CD14-positive monocyte (primary cell): ENCODE results near the gene PTPRN2. TPM values are rescaled to one million over a fixed set of nuclear protein-coding genes. Genes with fewer than 3 reads are reported as not detected.

Experiments used
- DNase-seq, 3 donors: peaks; one replicate each; pipeline ENCODE4 v3.0.0-alpha.2; 2011 to 2022
- H2AFZ ChIP-seq: 2 replicates; pipeline ENCODE4 v1.6.0; 2012; ENCODE audit warnings: mild to moderate bottlenecking, low read depth, low read length, inconsistent platforms; ENCODE audit not compliant: insufficient read depth, poor library complexity, severe bottlenecking
- H3K27ac ChIP-seq, 2 donors: 1 replicate in 1 of 2; 2 replicates in 1 of 2; pipeline ENCODE4 v1.5.1; 2012 to 2013; ENCODE audit warnings: low read length in 2 of 2, control low read depth in 1 of 2, inconsistent platforms in 1 of 2, low read depth in 1 of 2, mild to moderate bottlenecking in 1 of 2
- H3K27me3 ChIP-seq, 2 donors: one replicate each; pipeline versions ENCODE4 v1.6.0 to v1.6.1; 2011 to 2013; ENCODE audit warnings: low read length in 2 of 2; ENCODE audit not compliant: control insufficient read depth in 2 of 2, insufficient read depth in 2 of 2
- H3K36me3 ChIP-seq, 2 donors: replicated peaks in 1 of 2; 1 replicate in 1 of 2; 2 replicates in 1 of 2; pipeline versions ENCODE4 v1.5.1 to v1.6.1; 2012 to 2013; ENCODE audit warnings: low read length in 2 of 2, control low read depth in 1 of 2, inconsistent platforms in 1 of 2, mild to moderate bottlenecking in 1 of 2; ENCODE audit not compliant: insufficient read depth in 2 of 2, control insufficient read depth in 1 of 2
- H3K4me1 ChIP-seq, 2 donors: 1 replicate in 1 of 2; 2 replicates in 1 of 2; pipeline versions ENCODE4 v1.5.1 to v1.6.1; 2012 to 2013; ENCODE audit warnings: low read length in 2 of 2, control low read depth in 1 of 2, inconsistent platforms in 1 of 2, mild to moderate bottlenecking in 1 of 2, moderate library complexity in 1 of 2; ENCODE audit not compliant: insufficient read depth in 2 of 2, control insufficient read depth in 1 of 2
- H3K4me2 ChIP-seq: replicated peaks from 2 replicates; pipeline ENCODE3; 2012; ENCODE audit warnings: low read length, moderate library complexity, mild to moderate bottlenecking; ENCODE audit not compliant: poor library complexity, severe bottlenecking; ENCODE audit errors: extremely low read depth
- H3K4me3 ChIP-seq, 3 experiments: fragments of 200-600 bp in 1 of 3; sonication (generic) in 1 of 3; replicated peaks in 1 of 3; 1 replicate in 2 of 3; 2 replicates in 1 of 3; pipeline ENCODE4 v1.5.1; 2011 to 2013; ENCODE audit warnings: low read length in 3 of 3, mild to moderate bottlenecking in 3 of 3, control low read depth in 2 of 3, low read depth in 2 of 3, inconsistent platforms in 1 of 3, moderate library complexity in 1 of 3
- H3K79me2 ChIP-seq: 2 replicates; pipeline ENCODE4 v1.6.0; 2012; ENCODE audit warnings: mild to moderate bottlenecking, control low read depth, inconsistent platforms, low read length, moderate library complexity; ENCODE audit not compliant: insufficient read depth
- H3K9ac ChIP-seq: 2 replicates; pipeline ENCODE4 v1.6.0; 2017; ENCODE audit warnings: low read length, mild to moderate bottlenecking; ENCODE audit not compliant: insufficient read depth, poor library complexity, severe bottlenecking
- H3K9me3 ChIP-seq, 2 donors: replicated peaks in 1 of 2; 1 replicate in 1 of 2; 2 replicates in 1 of 2; pipeline versions ENCODE4 v1.5.1 to v1.6.1; 2012 to 2013; ENCODE audit warnings: low read length in 2 of 2, control low read depth in 1 of 2; ENCODE audit not compliant: control insufficient read depth in 1 of 2, insufficient read depth in 1 of 2
- H4K20me1 ChIP-seq: 2 replicates; pipeline ENCODE4 v1.6.0; 2012; ENCODE audit warnings: mild to moderate bottlenecking, low read length, control low read depth, moderate library complexity; ENCODE audit not compliant: insufficient read depth
- H3K27ac Mint-ChIP-seq, 7 donors: one replicate each; pipeline ENCODE4 v1.8.0; 2020; ENCODE audit warnings: mild to moderate bottlenecking in 7 of 7, mixed read lengths in 7 of 7, moderate library complexity in 6 of 7, inconsistent platforms in 2 of 7
- H3K27me3 Mint-ChIP-seq, 3 donors: one replicate each; pipeline ENCODE4 v1.8.0; 2021 to 2022; ENCODE audit warnings: low read depth in 3 of 3, mild to moderate bottlenecking in 3 of 3, mixed read lengths in 3 of 3, moderate library complexity in 3 of 3, inconsistent platforms in 1 of 3
- H3K36me3 Mint-ChIP-seq, 2 donors: one replicate each; pipeline ENCODE4 v1.8.0; 2020; ENCODE audit warnings: mixed read lengths in 2 of 2, inconsistent platforms in 1 of 2, mild to moderate bottlenecking in 1 of 2
- H3K4me1 Mint-ChIP-seq: one replicate; pipeline ENCODE4 v1.8.0; 2020; ENCODE audit warnings: mild to moderate bottlenecking, mixed read lengths
- H3K4me3 Mint-ChIP-seq, 2 donors: one replicate each; pipeline ENCODE4 v1.8.0; 2020; ENCODE audit warnings: mild to moderate bottlenecking in 2 of 2, mixed read lengths in 2 of 2, moderate library complexity in 1 of 2
- H3K9me3 Mint-ChIP-seq, 7 donors: one replicate each; pipeline ENCODE4 v1.8.0; 2020 to 2022; ENCODE audit warnings: mixed read lengths in 7 of 7, mild to moderate bottlenecking in 6 of 7, moderate library complexity in 6 of 7, inconsistent platforms in 2 of 7
- CTCF ChIP-seq: fragments of 200-600 bp; IDR thresholded peaks from one replicate; pipeline ENCODE4 v1.8.0; 2022; ENCODE audit warnings: antibody characterized with exemption, mild to moderate bottlenecking
- WGBS: methylation state at CpG from one replicate; pipeline ENCODE4 v1.1.5; 2013; ENCODE audit warnings: missing lambda C conversion rate; ENCODE audit not compliant: insufficient coverage; 5-methylcytosine and 5-hydroxymethylcytosine counted together
- intact Hi-C, 2 donors: fragments of 100-400 bp; cut with micrococcal nuclease; formaldehyde crosslinking; loops; one replicate each; pipeline versions ENCODE4 v1.15.0 to v1.15.1; 2023
- polyA plus RNA-seq, 3 donors: library from polyadenylated mRNA; depleted of rRNA in 1 of 3; unstranded in 2 of 3; stranded (reverse) in 1 of 3; fragments of 300-500 nt in 2 of 3; fragments of >200 nt in 1 of 3; fragmentation: Illumina TruSeq in 2 of 3; gene quantifications; 1 replicate in 2 of 3; 2 replicates in 1 of 3; pipeline ENCODE4 v1.2.3, GENCODE V29; 2012 to 2021

PTPRN2 gene
- polyA plus RNA-seq, 3 donors: 0.25 to 1.4 (median 0.97) TPM

GRCh38 chr7:157850481-157851444 is 736.9 kb downstream of the PTPRN2 start:
- H3K4me3 ChIP-seq: peak overlapping the region in 1 of 3 experiments; percentile 56
- H3K9me3 Mint-ChIP-seq: peaks cover 0 to 2% (median 0%) of the 10 kb centered on the region in 7 donors
- H3K4me1 ChIP-seq: peaks cover 58 to 62% of the 10 kb centered on the region in 2 donors
- peaks cover 2 to 4% of the 10 kb centered on the region in 2 donors for H3K36me3 Mint-ChIP-seq
- H3K27me3 ChIP-seq: no peaks in the 10 kb centered on the region
- no peaks in the 10 kb centered on the region for H4K20me1 ChIP-seq
- peak overlapping the region; percentile 69 for H3K4me2 ChIP-seq
- H3K4me3 Mint-ChIP-seq: peak overlapping the region in 1 of 2 donors; percentile 80
- DNase-seq: no peak
- H3K27ac ChIP-seq: peak overlapping the region; percentile 82 to 84
- intact Hi-C loops: loop anchor here in 1 of 2 donors (10.0 kb wide), 2 partner anchors 356 to 716 kb away; partner anchors contain the start of gene UBE3C
- H3K79me2 ChIP-seq: peaks cover 13% of the 10 kb centered on the region
- H3K36me3 ChIP-seq: no peaks in the 10 kb centered on the region
- H3K9me3 ChIP-seq: no peaks in the 10 kb centered on the region
- H3K27ac Mint-ChIP-seq: peak overlapping the region in 6 of 7 donors; percentile 94 to 98 (median 96)
- peaks cover 51% of the 10 kb centered on the region for H3K4me1 Mint-ChIP-seq
- 97% methylated on average over 11 of the region's 20 CpGs for WGBS
- TF ChIP-seq CTCF: no peak
- peak overlapping the region; percentile 76 for H2AFZ ChIP-seq
- H3K27me3 Mint-ChIP-seq: peaks cover 3% of the 10 kb centered on the region in 3 donors
- no peak overlapping the region for H3K9ac ChIP-seq

GRCh38 chr7:157849726-157850125 is 737.9 kb downstream of the PTPRN2 start:
- Mint-ChIP-seq H3K27me3 (peaks cover 3 to 7% (median 6%) of the 10 kb centered on the region in 3 donors), H3K4me3 (no peak overlapping the region), H3K4me1 (peaks cover 43% of the 10 kb centered on the region), H3K27ac (peak overlapping the region in 2 of 7 donors; percentile 10 to 52), H3K9me3 (peaks cover 0 to 5% (median 0%) of the 10 kb centered on the region in 7 donors), H3K36me3 (no peaks in the 10 kb centered on the region)
- H3K27me3 ChIP-seq: no peaks in the 10 kb centered on the region
- H3K4me3 ChIP-seq: no peak overlapping the region
- DNase-seq: no peak
- H3K4me1 ChIP-seq: peaks cover 56 to 59% of the 10 kb centered on the region in 2 donors
- H3K79me2 ChIP-seq: peaks cover 3% of the 10 kb centered on the region
- no peak overlapping the region for H3K9ac ChIP-seq
- H2AFZ ChIP-seq: no peak overlapping the region
- no peaks in the 10 kb centered on the region for H3K36me3 ChIP-seq
- no peak for TF ChIP-seq CTCF
- intact Hi-C loops: loop anchor here in 1 of 2 donors (10.0 kb wide), 2 partner anchors 355 to 715 kb away; partner anchors contain the start of gene UBE3C
- no peaks in the 10 kb centered on the region for H3K9me3 ChIP-seq
- 97% methylated on average over 6 of the region's 10 CpGs for WGBS
- H3K27ac ChIP-seq: no peak overlapping the region
- no peak overlapping the region for H3K4me2 ChIP-seq
- H4K20me1 ChIP-seq: no peaks in the 10 kb centered on the region
